ENCODE data around the gene AP2A1. TPM values are rescaled to one million over a fixed set of nuclear protein-coding genes. Genes with fewer than 3 reads are reported as not detected.

AP2A1 gene
- total RNA-seq, 1 donor from 2014 or later: 62.7 TPM

DNA sequence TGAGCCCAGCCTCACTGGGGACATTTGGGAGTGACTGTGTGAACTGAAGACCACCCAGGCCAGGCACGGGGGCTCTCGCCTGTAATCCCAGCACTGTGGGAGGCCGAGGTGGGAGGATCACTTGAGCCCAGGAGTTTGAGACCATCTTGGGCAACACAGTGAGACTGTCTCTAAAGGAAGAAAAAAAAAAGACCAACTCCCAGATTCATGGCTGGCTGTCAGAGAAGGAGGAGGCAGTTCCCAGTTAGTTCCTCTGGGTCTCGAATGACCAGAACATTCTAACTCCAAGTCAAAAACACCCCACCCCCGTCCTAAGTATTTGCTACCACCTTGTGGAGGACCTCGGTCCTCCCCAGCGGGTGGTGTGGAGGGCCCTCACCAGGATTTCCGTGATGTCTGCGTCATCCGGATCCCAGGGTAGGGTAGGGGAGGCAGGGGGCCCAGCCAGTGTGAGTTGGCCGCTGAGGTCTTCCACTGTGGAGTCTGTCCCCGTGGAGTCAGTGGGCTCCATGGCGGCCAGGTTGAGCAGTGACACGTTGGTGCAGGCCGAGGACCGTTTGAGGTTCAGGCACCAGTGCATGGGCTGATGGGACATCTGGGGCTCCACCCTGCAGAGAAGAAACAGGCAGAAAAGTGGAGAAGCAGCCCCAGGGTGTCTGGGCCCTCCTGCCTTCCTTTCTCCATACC, 5.0 kb upstream of the AP2A1 start:
- peak; percentile 56 for DNase-seq
- ATAC-seq (ENCODE audit: poor library complexity): no peak
- intact Hi-C loops (cut with DNase I): no loop called here

DNA sequence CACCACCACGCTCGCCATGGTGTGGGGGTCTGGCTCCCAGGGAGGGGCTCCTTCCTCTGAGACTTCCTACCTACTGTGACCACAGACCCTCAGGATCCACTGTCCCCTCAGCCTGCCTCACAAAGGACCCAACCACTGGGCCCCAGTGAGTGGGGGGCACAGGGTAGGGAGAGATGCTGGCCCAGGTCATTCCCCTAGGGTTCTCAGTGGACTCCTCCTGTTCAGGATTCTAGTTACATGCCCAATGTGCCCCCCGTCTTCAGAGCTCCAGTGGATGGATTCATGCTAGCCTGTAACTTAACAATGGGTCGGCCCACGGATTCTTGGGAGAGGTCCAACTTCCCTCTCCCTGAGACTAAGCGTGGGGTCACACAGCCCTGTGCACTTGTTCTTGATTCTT, 3.6 kb upstream of the AP2A1 start, which contains the start of gene TSKS:
TSKS (minus strand) TSS at position 77 of the 400 bp plus-strand sequence; CDS start at position 18, 59 bp downstream.
- ATAC-seq (ENCODE audit: poor library complexity): no peak
- intact Hi-C loops (cut with DNase I): no loop called here

DNA sequence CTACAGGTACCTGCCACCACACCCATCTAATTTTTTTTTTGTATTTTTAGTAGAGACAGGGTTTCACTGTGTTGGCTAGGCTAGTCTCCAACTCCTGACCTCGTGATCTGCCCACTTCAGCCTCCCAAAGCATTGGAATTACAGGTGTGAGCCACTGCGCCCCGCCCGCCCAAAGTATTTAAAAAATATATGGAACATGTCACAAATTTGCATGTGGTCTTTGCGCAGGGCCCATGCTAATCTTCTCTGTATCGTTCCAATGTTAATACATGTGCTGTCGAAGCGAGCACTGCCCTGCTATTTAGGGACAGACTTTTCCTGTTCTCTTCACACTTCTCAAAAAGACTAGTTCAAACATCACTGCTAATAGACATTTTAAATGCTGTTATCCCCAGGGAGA, 2.5 kb upstream of the AP2A1 start:
- DNase-seq: no peak
- intact Hi-C loops (cut with DNase I): no loop called here

More for the DNA sequence above, 3.6 kb upstream of the AP2A1 start, which contains the start of gene TSKS:
- DNase-seq: no peak

DNA sequence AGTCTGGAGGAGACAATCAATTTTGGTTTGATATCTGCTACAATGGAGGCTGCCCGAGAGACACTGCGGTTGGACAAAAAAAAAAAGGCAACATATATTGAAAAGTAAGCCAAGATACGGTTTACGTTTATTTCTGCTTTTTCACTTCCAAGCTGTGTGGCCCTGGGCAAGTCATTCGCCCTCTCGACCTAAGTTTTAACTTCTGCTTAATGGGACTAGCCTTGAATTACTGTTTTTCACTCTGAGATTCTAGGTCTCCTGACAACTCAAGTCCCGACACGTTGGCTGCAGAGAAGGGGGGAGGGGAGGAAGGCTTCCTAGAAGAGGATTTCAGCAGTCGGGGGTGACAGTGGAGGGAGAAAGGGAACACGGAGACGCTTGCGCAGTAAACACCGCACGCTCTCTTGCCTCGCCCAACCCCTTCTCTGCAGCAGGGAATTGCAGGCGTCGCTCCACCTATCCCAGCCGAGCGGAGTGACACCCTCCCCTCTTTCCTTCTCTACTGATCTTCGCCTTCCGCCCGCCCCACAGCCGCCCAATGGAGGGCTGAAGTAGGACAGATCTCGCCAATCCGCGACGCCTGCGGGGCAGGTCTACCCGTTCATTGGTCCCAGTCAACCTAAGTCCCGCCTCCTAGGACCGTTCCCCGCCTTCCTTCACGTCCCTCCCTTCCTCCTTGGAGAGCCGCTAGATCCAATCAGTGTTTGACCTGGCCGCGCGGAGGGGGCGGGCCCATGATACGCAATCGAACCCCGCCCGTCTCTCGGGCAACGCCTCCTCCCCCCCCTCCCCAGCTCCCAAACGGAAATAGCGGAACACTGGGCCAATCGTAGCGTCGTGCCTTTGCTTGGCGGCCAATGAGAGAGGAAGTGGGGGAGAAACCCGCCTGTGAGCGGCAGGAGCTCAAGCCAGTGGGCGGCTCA, 533 bp upstream of the AP2A1 start:
- intact Hi-C loops (cut with DNase I): loop anchor here (5.0 kb wide), 1 partner anchor 41 kb away; no protein-coding TSS in a partner anchor
- ATAC-seq (ENCODE audit: poor library complexity) (peak; percentile 90), DNase-seq (peak; percentile 99)

More for the DNA sequence above, 2.5 kb upstream of the AP2A1 start:
- ATAC-seq (ENCODE audit: poor library complexity): no peak

DNA sequence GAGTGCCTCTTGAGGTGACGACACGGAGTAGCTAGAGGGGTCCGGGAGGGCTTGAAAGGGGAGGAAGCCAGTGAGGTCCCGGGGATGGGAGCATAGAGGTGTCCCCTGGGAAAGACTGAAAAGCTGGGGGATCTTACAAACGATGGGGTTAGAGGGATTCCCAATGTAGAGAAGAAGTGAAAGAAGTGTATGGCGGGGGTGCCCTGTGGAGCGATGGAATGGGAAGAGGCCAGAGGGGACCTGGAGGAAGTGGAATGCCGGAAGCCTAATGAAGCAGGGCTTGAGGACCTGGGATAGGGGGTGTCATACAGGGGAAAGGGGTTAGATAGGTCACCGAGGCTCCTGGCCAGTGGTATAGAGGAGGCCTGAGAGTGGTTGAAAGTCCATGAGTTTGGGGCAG, 580 bp downstream of the AP2A1 start:
- no peak for ATAC-seq (ENCODE audit: poor library complexity)
- intact Hi-C loops (cut with DNase I): loop anchor here (5.0 kb wide), 1 partner anchor 40 kb away; no protein-coding TSS in a partner anchor
- DNase-seq: no peak

DNA sequence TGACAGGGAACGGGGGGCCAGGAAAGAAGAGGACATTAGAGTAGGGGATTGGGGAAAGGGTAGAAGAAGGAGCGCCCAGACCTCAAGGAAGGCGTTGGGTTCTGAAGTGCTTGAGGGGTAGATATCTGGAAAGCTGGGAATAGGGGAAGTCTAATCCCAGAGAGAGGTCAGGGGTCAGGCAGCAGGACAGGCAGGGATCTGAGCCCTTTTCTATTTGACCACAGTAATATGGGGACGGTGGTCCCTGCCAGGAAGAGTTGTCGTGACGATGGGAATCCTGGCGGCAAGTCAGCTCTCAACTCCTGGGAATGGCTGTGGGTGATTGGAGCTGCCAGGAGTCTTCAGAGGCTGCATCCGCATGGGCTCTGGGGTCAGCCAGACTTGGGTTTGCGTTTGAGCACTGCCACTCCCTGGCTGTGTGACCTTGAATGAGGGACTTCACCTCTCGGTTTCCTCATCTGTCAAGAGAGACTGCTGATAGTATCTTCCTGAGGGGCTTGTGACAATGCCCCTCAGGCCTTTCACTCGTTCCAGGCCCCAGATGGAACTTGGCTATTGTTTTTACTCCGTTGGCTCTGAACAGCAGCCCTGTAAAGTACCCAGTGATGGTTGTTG, 1.3 kb downstream of the AP2A1 start:
- intact Hi-C loops (cut with DNase I): loop anchor here (5.0 kb wide), 1 partner anchor 39 kb away; no protein-coding TSS in a partner anchor
- ATAC-seq (ENCODE audit: poor library complexity): no peak
- DNase-seq: no peak

DNA sequence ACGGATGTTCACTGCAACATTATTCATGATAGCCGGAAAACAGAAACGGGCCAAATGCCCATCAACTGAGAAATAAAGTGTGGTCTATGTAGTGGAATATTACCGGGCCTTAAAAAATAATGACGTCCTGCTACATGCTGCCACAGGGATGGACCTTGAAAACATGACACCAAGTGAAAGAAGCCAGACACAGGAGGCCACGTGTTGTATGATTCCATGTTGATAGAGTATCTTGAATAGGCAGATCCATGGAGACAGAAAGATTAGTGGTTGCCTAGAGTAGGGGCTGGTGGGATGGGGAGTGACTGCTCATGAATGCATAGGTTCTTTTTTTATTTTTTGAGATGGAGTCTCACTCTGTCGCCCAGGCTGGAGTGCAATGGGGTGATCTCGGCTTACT, 3.7 kb downstream of the AP2A1 start:
- ATAC-seq (ENCODE audit: poor library complexity) (no peak), DNase-seq (no peak)
- intact Hi-C loops (cut with DNase I): no loop called here

DNA sequence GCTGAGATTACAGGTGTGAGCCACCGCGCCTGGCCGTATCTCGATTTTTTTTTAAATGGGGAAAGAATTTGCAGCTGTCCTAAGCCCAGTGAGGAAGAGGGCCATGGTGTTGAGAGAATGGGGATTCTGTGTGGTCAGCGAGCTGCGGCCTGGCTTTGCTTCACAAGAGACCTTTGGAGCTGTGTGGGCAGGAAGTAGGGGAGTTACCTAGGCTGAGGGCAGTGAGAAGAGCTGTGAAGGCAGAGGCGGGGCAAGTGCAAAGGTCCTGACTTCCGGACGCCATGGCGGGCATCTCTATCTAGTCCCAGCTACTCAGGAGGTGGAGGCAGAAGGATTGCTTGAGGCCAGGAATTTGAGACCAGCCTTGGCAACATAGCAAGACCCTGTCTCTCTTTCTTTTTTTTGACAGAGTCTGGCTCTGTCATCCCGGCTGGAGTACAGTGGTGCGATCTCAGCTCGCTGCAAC, 4.9 kb downstream of the AP2A1 start:
- no peak for DNase-seq
- no peak for ATAC-seq (ENCODE audit: poor library complexity)
- intact Hi-C loops (cut with DNase I): no loop called here

DNA sequence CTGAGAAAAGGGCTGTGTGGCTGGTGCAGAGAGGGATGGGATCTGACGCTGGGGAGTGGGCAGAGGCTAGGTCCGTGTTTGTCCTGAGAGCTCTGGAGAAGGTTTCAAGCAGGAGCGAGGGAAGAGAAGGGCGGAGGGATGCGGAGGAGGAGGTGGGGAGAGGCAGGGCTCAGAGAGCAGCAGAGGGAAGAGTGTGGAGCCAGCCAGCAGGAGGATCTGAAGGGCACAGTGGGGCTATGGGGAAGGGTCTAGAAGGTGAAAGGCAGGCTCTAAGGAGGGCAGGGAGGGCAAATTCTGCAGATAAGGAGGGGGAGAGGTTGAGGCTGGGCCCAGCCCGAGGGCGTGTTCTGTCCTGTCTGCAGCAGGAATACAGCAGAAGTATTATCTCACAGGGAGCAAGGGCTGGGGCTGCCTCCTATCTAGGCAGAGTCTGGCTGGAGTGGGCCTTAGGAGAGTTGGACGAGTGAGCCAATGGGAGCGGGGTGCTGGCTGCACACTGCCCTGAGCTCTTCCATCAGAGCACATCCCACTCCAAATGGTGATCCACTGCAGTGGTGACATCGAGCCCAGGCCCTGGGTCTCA, 6.1 kb downstream of the AP2A1 start:
- ATAC-seq (ENCODE audit: poor library complexity): no peak
- no peak for DNase-seq
- intact Hi-C loops (cut with DNase I): no loop called here

DNA sequence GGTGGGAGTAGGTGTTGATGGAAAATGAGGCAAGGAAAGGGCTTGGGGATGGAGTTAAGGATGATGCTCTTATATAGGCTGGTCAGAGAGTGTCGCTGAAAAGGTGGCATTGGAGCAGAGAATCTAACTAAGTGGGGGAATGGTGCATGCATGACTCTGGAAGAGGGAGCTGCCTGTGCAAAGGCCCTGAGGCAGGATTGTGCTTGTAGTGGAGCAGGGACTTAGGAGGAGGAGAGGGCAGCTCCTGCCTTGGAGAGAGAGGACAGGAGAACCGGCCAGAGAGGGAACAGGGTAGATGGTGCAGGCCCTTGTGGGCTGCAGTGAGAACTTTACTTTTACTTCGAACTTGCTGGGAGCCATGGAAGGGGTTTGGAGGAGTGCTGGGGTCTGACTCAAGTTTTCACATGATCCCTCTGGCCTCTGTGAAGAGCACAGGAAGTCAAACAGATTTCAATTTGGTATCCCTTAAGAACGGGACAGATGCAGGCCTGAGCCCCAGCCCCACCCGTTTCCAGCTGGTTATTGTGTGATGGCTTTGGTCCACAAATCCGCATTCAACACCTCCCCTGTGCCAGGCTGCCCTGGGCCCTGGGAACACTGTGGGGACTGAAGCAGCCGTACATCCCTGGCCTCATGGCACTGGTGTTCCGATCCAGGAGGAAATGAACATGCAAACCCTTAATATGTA, 7.0 kb downstream of the AP2A1 start:
- no peak for DNase-seq
- peak; percentile 30 for ATAC-seq (ENCODE audit: poor library complexity)
- intact Hi-C loops (cut with DNase I): no loop called here

DNA sequence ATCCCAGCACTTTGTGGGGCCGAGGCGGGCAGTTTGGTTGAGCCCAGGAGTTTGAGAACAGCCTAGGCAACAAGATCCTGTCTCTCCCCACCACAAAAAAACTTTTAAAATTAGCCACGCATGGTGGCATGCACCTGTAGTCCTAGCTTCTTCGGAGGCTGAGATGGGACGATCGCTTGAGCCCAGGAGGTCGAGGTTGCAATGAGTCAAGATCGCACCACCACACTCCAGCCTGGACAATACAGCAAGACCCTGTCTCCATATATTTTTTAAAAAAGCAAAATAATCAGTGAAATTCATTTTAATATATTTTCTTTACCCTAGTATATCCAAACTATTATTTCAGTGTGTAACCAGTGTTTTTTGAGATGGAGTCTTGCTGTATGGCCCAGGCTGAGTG, 8.2 kb downstream of the AP2A1 start:
- ATAC-seq (ENCODE audit: poor library complexity) (no peak), DNase-seq (no peak)
- intact Hi-C loops (cut with DNase I): no loop called here

DNA sequence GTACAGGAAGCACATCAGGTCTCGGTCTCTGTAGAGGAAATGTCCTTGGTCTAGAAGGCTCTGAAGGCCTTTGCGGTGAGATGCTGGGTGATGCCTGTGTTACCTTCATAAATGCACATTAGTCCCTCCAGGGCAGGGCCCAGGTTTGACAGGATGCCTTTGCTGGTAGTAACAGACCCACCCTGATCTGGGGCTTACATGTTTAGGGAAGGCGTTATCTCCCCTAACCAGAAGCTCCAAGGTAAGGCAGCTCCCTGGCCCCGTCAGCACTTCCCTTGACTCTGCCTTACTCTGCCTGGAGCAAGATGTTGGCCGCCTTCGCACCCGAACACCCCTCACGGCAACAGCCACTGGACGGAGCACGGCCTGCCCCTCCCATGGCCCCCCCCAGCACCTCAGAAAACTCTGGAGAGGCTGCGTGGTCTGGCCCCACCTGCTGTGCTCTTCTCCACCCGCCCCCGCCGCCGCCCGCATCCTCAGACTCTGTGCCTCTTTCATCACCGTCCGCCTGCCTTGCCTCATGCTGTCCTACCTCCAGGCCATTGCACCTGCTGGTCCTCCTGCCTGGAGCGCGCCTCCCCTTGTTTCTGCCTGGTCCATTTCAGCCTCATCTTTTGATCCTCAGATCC, 9.1 kb downstream of the AP2A1 start:
- DNase-seq (no peak), ATAC-seq (ENCODE audit: poor library complexity) (no peak)
- intact Hi-C loops (cut with DNase I): no loop called here

DNA sequence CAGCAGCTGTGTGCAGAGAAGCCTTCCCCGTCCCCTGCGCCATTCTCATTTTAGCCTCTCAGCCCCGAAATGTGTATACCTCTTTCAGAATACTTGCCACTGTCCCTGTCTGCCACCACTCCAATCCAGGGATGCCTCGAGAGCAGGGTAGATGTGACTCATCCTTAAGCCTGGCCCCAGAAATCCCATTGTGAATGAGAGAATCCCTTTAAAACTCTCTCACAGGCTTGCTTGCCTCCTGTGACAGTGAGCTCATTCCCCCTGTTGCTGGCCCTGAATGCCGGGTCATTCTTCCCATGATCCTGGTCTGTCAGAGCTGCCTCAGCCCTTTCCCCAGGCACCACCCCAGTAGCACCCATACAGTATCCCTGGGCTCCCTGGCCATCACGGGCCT, 9.6 kb downstream of the AP2A1 start:
- intact Hi-C loops (cut with DNase I): no loop called here
- ATAC-seq (ENCODE audit: poor library complexity) (no peak), DNase-seq (no peak)

DNA sequence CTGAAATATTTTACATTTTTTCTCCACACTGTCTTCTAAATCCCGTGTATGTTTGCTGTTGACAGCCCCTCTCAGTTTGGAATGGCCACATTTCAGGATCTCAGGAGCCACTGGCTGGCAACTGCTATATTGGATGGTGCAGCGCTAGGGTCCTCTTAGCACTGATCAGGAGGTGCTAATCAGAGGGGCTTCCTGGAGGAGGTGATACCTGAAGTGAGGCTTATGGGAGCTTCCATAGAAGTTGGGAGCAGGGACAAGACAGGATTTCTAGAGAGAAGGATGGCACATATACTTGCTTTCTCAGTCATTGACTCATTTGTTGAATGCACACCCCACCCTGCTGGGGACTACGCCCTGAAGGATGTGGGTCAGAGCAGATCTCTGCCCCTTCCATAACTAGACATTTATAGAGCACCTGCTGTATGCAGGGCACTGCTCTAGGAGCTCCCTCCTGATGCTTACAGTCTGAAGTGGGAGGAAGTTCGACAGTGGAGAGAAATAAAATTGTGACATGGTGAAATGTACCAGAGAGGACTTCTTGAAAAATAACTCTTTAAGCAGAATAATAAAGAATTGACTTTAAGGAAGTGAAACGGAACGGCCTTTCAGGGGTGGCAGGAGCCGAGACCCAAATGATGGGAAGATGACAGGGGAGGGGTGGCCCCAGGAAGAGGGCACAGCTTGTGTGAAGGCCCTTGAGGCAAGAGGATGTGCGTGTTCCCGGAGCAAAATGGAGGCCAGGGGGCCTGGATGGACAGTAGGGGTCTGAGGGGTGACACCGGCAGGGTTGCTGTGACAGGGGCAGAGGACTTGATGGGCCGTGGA, 13.1 kb downstream of the AP2A1 start:
- peak; percentile 35 for ATAC-seq (ENCODE audit: poor library complexity)
- DNase-seq: no peak
- intact Hi-C loops (cut with DNase I): no loop called here

DNA sequence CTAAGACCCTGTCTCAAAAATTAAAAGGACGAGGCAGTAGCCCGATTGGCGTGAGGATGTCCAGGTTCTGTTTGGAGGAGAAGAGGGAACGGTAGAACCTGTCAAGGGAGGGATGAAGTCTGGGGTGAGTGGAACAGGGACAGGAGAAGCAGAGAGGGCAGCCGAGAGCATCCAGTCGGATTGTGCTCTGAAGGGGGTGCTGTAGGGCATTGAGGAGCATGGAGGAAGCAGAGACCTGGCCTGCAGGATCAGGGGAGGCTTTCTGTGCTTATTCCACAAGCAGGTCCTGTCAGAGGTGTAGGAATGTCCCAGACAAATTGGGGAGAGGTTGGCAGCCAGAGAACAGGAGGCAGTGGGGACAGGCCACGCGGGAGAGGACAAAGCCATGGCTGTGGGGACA, 14.1 kb downstream of the AP2A1 start:
- intact Hi-C loops (cut with DNase I): no loop called here
- ATAC-seq (ENCODE audit: poor library complexity): no peak

DNA sequence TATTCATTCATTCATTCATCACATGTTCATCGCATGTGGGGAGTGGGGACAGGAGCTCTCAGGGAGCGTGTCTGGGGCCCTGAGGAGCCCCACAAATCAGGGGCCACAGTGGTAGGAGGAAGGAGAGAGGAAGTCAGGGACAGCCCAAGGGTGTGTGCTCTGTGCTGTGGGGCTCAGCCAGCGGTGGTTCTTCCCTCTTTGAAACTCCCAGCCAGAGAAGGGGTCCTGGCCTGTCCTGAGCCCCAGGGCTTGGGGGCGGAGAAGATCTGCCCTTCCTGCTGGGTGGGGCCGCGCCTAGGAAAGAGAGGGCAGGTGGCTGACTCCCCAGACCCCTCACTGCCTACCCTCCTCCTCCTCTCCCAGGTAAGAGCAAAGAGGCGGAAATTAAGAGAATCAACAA, 14.6 kb downstream of the AP2A1 start:
- ATAC-seq (ENCODE audit: poor library complexity): peak; percentile 21
- DNase-seq: no peak

More for the DNA sequence above, 14.1 kb downstream of the AP2A1 start:
- no peak for DNase-seq

DNA sequence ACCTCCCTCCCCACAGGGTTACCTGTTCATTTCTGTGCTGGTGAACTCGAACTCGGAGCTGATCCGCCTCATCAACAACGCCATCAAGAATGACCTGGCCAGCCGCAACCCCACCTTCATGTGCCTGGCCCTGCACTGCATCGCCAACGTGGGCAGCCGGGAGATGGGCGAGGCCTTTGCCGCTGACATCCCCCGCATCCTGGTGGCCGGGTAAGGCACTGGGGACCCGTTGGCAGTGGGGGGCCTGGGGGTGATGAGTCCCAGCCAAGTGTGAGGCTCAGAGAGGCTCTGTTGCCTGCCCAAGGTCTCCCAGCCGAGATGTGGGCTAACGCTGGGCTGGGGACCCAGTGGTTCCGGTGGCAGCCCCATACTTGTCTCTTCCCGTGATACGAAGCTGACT, 15.7 kb downstream of the AP2A1 start:
- no peak for ATAC-seq (ENCODE audit: poor library complexity)
- DNase-seq: no peak
- intact Hi-C loops (cut with DNase I): no loop called here

More for the DNA sequence above, 14.6 kb downstream of the AP2A1 start:
- intact Hi-C loops (cut with DNase I): no loop called here

All from Right ventricle myocardium superior (tissue), 1 donor.